HepG2 (cell line): ENCODE data around the gene AJM1. TPM values are rescaled to one million over a fixed set of nuclear protein-coding genes. Genes with fewer than 3 reads are reported as not detected.

Experiments
- FOXA1 ChIP-seq, 2 experiments: fragments of 450-650 bp in 1 of 2; sonication (generic) in 1 of 2; formaldehyde crosslinking in 1 of 2; IDR thresholded peaks; 2 replicates each; pipeline versions ENCODE4 v1.4.0 to v1.6.1; 2016 to 2020; ENCODE audit warnings: missing genetic modification reagents in 1 of 2
- KAT2B ChIP-seq: fragments of 150-350 bp; IDR thresholded peaks from 2 replicates; pipeline ENCODE4 v1.6.1; 2014; ENCODE audit warnings: low read depth, low read length, borderline replicate concordance
- XBP1 ChIP-seq: sonication (generic); formaldehyde crosslinking; IDR thresholded peaks from 2 replicates; pipeline ENCODE4 v1.5.0; 2020; ENCODE audit warnings: missing genetic modification reagents
- ZFP1 ChIP-seq: IDR thresholded peaks from 2 replicates; pipeline ENCODE4 v1.6.1; 2016
- ZNF329 ChIP-seq: sonication (generic); formaldehyde crosslinking; IDR thresholded peaks from 2 replicates; pipeline ENCODE4 v1.9.0; 2021; ENCODE audit warnings: low read depth, mild to moderate bottlenecking, missing genetic modification reagents
- ZNF367 ChIP-seq: sonication (generic); formaldehyde crosslinking; IDR thresholded peaks from 2 replicates; pipeline ENCODE4 v1.4.0; 2020; ENCODE audit warnings: missing genetic modification reagents, borderline replicate concordance
- ZNF564 ChIP-seq: sonication (generic); formaldehyde crosslinking; IDR thresholded peaks from 2 replicates; pipeline ENCODE4 v1.8.1; 2023; ENCODE audit warnings: mild to moderate bottlenecking, missing genetic modification reagents
- polyA plus RNA-seq, 8 experiments: library from polyadenylated mRNA; depleted of rRNA in 3 of 8; stranded (reverse) in 7 of 8; unstranded in 1 of 8; fragments of >200 nt; fragmentation: Illumina TruSeq in 4 of 8; extraction: Trizol in 4 of 8; gene quantifications; 2 replicates each; pipeline versions ENCODE4 v1.2.1 to v1.2.3, GENCODE V29; 2011 to 2016; ENCODE audit warnings: low read depth in 4 of 8, missing spikeins in 1 of 8, mixed read lengths in 1 of 8; ENCODE audit not compliant: insufficient read depth in 1 of 8
- total RNA-seq, 5 experiments: library from RNA; depleted of rRNA; stranded (reverse); fragments of >200 nt; fragmentation: Illumina TruSeq; extraction: Trizol; gene quantifications; 2 replicates each; pipeline ENCODE4 v1.2.3, GENCODE V29; 2016; ENCODE audit warnings: low read depth in 1 of 5
- TF ChIP-seq, protein P1 (sequence below): sonication (generic); formaldehyde crosslinking; IDR thresholded peaks from 2 replicates; pipeline ENCODE4 v1.4.0; 2020; ENCODE audit warnings: low read depth, mild to moderate bottlenecking, missing genetic modification reagents
- TF ChIP-seq, protein P2 (sequence below): sonication (generic); formaldehyde crosslinking; IDR thresholded peaks from 2 replicates; pipeline ENCODE4 v1.4.0; 2020; ENCODE audit warnings: mild to moderate bottlenecking, missing genetic modification reagents, borderline replicate concordance
- TF ChIP-seq, protein P3 (sequence below): sonication (generic); IDR thresholded peaks from 2 replicates; pipeline ENCODE4 v1.6.1; 2016; ENCODE audit warnings: low read depth, borderline replicate concordance

AJM1 gene
- total and polyA plus RNA-seq, 2 of the 13 experiments (the other 11 are each of a cell fraction or from before 2014, with no cell fraction given), result 1.1 to 1.2 TPM

DNA sequence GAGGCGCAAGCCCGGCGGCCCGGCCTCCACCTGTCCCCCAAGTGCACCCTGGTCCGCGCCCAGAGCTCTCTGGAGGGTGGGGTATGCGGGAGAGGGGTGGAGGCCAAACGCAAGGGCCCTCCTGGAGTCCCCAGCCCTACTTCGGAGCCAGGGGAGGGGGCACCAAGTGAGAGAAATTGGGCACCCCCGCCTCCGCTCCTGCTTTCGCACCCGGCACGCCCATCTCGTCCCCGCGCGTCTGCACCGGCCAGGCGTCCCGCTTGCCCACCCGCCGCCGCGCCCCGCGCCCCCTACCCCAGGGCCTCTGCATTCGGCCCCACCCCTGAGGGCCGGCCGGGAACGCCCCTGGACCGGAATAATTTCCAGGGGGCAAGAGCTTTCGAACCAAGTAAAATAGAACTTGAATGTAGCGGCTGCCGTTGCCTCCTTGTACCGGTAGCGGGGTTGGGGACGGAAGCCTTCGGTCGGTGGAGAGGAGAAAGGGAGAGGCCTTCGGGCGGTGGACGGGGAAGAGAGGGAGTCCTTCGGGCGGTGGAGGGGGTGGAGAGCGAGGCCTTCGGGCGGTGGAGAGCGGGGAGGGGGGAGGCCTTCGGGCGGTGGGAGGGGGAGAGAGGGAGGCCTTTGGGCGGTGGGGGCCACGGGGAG, 6.2 kb downstream of the AJM1 start (continued):
- TF ChIP-seq, protein P1, sequence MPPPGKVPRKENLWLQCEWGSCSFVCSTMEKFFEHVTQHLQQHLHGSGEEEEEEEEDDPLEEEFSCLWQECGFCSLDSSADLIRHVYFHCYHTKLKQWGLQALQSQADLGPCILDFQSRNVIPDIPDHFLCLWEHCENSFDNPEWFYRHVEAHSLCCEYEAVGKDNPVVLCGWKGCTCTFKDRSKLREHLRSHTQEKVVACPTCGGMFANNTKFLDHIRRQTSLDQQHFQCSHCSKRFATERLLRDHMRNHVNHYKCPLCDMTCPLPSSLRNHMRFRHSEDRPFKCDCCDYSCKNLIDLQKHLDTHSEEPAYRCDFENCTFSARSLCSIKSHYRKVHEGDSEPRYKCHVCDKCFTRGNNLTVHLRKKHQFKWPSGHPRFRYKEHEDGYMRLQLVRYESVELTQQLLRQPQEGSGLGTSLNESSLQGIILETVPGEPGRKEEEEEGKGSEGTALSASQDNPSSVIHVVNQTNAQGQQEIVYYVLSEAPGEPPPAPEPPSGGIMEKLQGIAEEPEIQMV, result 0 out of 2 replicates have a peak, but pooled peaks have one; percentile 2
- TF ChIP-seq XBP1 (no peak), ZNF564 (0 out of 2 replicates have a peak, but pooled peaks have one; percentile 18), ZNF329 (0 out of 2 replicates have a peak, but pooled peaks have one; percentile 56), ZFP1 (CRISPR knock-in tag) (peak; percentile 41; the same call in 1 of the 2 replicates), KAT2B (no peak), FOXA1 (IDR thresholded peaks at IDR 0.05) (no peak), FOXA1 (CRISPR knock-in tag; IDR thresholded peaks at IDR 0.05) (no peak), ZNF367 (CRISPR knock-in tag) (no peak)
- TF ChIP-seq, protein P2, sequence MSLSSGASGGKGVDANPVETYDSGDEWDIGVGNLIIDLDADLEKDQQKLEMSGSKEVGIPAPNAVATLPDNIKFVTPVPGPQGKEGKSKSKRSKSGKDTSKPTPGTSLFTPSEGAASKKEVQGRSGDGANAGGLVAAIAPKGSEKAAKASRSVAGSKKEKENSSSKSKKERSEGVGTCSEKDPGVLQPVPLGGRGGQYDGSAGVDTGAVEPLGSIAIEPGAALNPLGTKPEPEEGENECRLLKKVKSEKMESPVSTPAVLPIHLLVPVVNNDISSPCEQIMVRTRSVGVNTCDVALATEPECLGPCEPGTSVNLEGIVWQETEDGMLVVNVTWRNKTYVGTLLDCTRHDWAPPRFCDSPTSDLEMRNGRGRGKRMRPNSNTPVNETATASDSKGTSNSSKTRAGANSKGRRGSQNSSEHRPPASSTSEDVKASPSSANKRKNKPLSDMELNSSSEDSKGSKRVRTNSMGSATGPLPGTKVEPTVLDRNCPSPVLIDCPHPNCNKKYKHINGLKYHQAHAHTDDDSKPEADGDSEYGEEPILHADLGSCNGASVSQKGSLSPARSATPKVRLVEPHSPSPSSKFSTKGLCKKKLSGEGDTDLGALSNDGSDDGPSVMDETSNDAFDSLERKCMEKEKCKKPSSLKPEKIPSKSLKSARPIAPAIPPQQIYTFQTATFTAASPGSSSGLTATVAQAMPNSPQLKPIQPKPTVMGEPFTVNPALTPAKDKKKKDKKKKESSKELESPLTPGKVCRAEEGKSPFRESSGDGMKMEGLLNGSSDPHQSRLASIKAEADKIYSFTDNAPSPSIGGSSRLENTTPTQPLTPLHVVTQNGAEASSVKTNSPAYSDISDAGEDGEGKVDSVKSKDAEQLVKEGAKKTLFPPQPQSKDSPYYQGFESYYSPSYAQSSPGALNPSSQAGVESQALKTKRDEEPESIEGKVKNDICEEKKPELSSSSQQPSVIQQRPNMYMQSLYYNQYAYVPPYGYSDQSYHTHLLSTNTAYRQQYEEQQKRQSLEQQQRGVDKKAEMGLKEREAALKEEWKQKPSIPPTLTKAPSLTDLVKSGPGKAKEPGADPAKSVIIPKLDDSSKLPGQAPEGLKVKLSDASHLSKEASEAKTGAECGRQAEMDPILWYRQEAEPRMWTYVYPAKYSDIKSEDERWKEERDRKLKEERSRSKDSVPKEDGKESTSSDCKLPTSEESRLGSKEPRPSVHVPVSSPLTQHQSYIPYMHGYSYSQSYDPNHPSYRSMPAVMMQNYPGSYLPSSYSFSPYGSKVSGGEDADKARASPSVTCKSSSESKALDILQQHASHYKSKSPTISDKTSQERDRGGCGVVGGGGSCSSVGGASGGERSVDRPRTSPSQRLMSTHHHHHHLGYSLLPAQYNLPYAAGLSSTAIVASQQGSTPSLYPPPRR (CRISPR knock-in tag), result no peak
- TF ChIP-seq, protein P3, sequence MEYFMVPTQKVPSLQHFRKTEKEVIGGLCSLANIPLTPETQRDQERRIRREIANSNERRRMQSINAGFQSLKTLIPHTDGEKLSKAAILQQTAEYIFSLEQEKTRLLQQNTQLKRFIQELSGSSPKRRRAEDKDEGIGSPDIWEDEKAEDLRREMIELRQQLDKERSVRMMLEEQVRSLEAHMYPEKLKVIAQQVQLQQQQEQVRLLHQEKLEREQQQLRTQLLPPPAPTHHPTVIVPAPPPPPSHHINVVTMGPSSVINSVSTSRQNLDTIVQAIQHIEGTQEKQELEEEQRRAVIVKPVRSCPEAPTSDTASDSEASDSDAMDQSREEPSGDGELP, result no peak
